Glomerular visceral epithelial cell (primary cell): Measurements from ENCODE around the gene CASKIN1.
A peak's percentile ranks its signal among the peaks of the same experiment; 100 is the strongest.

ENCODE experiments used
- DNase-seq: peaks from one replicate; pipeline ENCODE4 v3.0.0-alpha.2; 2016; ENCODE audit errors: extremely low spot score

Gene CASKIN1

GRCh38 chr16:2157480-2158261 lies 38.7 kb downstream of the CASKIN1 start:
- DNase-seq = no peak

GRCh38 chr16:2156849-2157224 lies 39.6 kb downstream of the CASKIN1 start:
- no peak for DNase-seq

GRCh38 chr16:2155977-2156848 lies 40.2 kb downstream of the CASKIN1 start:
- peak; percentile 62 for DNase-seq

GRCh38 chr16:2155091-2155950 lies 41.1 kb downstream of the CASKIN1 start, which contains the start of gene TRAF7:
Gene TRAF7, plus strand, starts transcription at chr16:2155782. Its CDS starts 8,139 bp downstream, at chr16:2163921.
- DNase-seq = peak; percentile 100

GRCh38 chr16:2154533-2155090 lies 41.8 kb downstream of the CASKIN1 start:
- DNase-seq = peak; percentile 23

GRCh38 chr16:2152695-2153506 lies 43.5 kb downstream of the CASKIN1 start:
- DNase-seq = peak; percentile 30

- DNase-seq = no peak
Measured at GRCh38 chr16:2151188-2152091, 45.0 kb downstream of the CASKIN1 start.

GRCh38 chr16:2150418-2151187 lies 45.8 kb downstream of the CASKIN1 start:
- DNase-seq = peak; percentile 44

GRCh38 chr16:2149630-2150417 lies 46.6 kb downstream of the CASKIN1 start:
- peak; percentile 12 for DNase-seq

GRCh38 chr16:2148714-2149629 lies 47.4 kb downstream of the CASKIN1 start:
- peak; percentile 18 for DNase-seq

- peak; percentile 68 for DNase-seq
Measured at GRCh38 chr16:2147981-2148671, 48.3 kb downstream of the CASKIN1 start, which contains the start of gene RAB26. Gene RAB26, plus strand, starts transcription at chr16:2148625. Its CDS starts 159 bp downstream, at chr16:2148784.

- no peak for DNase-seq
Measured at GRCh38 chr16:2147378-2147777, 49.0 kb downstream of the CASKIN1 start.

- DNase-seq = no peak
Measured at GRCh38 chr16:2145843-2146242, 50.6 kb downstream of the CASKIN1 start.

- no peak for DNase-seq
Measured at GRCh38 chr16:2143878-2144485, 52.4 kb downstream of the CASKIN1 start.
